Osteocyte (in vitro differentiated cells): ENCODE data around the gene MATK. TPM values are rescaled to one million over a fixed set of nuclear protein-coding genes. Genes with fewer than 3 reads are reported as not detected.

Experiments used
- DNase-seq: peaks from one replicate; pipeline ENCODE4 v3.0.0; 2021; ENCODE audit warnings: mixed read lengths; ENCODE audit not compliant: unreplicated experiment; ENCODE audit errors: extremely low spot score
- H3K27ac Mint-ChIP-seq: one replicate; pipeline ENCODE4 v1.8.0; 2021; ENCODE audit warnings: mild to moderate bottlenecking, mixed read lengths; ENCODE audit not compliant: unreplicated experiment
- H3K27me3 Mint-ChIP-seq: one replicate; pipeline ENCODE4 v1.8.0; 2021; ENCODE audit warnings: mixed read lengths; ENCODE audit not compliant: unreplicated experiment
- H3K36me3 Mint-ChIP-seq: one replicate; pipeline ENCODE4 v1.8.0; 2021; ENCODE audit warnings: mixed read lengths; ENCODE audit not compliant: unreplicated experiment
- H3K4me1 Mint-ChIP-seq: one replicate; pipeline ENCODE4 v1.8.0; 2021; ENCODE audit warnings: mixed read lengths; ENCODE audit not compliant: unreplicated experiment
- H3K4me3 Mint-ChIP-seq: one replicate; pipeline ENCODE4 v1.8.0; 2021; ENCODE audit warnings: mild to moderate bottlenecking, moderate library complexity, mixed read lengths; ENCODE audit not compliant: unreplicated experiment
- H3K9me3 Mint-ChIP-seq: one replicate; pipeline ENCODE4 v1.8.0; 2021; ENCODE audit warnings: mixed read lengths; ENCODE audit not compliant: unreplicated experiment
- total RNA-seq: library from RNA; stranded (reverse); gene quantifications from 2 replicates; pipeline ENCODE4 v1.2.1, GENCODE V29; 2021
- TF ChIP-seq, protein P1 (sequence below): fragments of 200-600 bp; sonication (generic); IDR thresholded peaks from 2 replicates; pipeline ENCODE4 v1.5.0; 2021; ENCODE audit warnings: antibody characterized with exemption, mild to moderate bottlenecking, moderate library complexity

Gene MATK
- total RNA-seq, 1 donor from 2014 or later, result not detected

- no peaks in the 10 kb centered on the region for H3K36me3 Mint-ChIP-seq
- H3K4me1 Mint-ChIP-seq, result peaks cover 2% of the 10 kb centered on the region
- no peak for DNase-seq
- TF ChIP-seq, protein P1, sequence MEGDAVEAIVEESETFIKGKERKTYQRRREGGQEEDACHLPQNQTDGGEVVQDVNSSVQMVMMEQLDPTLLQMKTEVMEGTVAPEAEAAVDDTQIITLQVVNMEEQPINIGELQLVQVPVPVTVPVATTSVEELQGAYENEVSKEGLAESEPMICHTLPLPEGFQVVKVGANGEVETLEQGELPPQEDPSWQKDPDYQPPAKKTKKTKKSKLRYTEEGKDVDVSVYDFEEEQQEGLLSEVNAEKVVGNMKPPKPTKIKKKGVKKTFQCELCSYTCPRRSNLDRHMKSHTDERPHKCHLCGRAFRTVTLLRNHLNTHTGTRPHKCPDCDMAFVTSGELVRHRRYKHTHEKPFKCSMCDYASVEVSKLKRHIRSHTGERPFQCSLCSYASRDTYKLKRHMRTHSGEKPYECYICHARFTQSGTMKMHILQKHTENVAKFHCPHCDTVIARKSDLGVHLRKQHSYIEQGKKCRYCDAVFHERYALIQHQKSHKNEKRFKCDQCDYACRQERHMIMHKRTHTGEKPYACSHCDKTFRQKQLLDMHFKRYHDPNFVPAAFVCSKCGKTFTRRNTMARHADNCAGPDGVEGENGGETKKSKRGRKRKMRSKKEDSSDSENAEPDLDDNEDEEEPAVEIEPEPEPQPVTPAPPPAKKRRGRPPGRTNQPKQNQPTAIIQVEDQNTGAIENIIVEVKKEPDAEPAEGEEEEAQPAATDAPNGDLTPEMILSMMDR, result no peak
- H3K27me3 Mint-ChIP-seq, result peaks cover 24% of the 10 kb centered on the region
- peaks cover 7% of the 10 kb centered on the region for H3K9me3 Mint-ChIP-seq
- no peak overlapping the region for H3K4me3 Mint-ChIP-seq
- no peak overlapping the region for H3K27ac Mint-ChIP-seq
These were observed 10.2 kb upstream of the MATK start for GRCh38 chr19:3796358-3796757.

- TF ChIP-seq, protein P1, result no peak
- Mint-ChIP-seq H3K27me3 (peaks cover 27% of the 10 kb centered on the region), H3K36me3 (no peaks in the 10 kb centered on the region), H3K9me3 (peaks cover 14% of the 10 kb centered on the region), H3K27ac (no peak overlapping the region), H3K4me3 (no peak overlapping the region), H3K4me1 (no peaks in the 10 kb centered on the region)
- DNase-seq, result no peak
These were observed 7.6 kb upstream of the MATK start for GRCh38 chr19:3793799-3794198.

GRCh38 chr19:3792114-3792513 is 5.9 kb upstream of the MATK start:
- Mint-ChIP-seq H3K36me3 (no peaks in the 10 kb centered on the region), H3K4me1 (no peaks in the 10 kb centered on the region), H3K4me3 (no peak overlapping the region), H3K27ac (no peak overlapping the region), H3K27me3 (peaks cover 28% of the 10 kb centered on the region), H3K9me3 (peaks cover 14% of the 10 kb centered on the region)
- TF ChIP-seq, protein P1, result no peak
- no peak for DNase-seq

- TF ChIP-seq, protein P1, result no peak
- H3K27me3 Mint-ChIP-seq, result peaks cover 33% of the 10 kb centered on the region
These were observed 4.8 kb upstream of the MATK start for GRCh38 chr19:3790941-3791340.

GRCh38 chr19:3790209-3790734 is 4.1 kb upstream of the MATK start:
- no peak for DNase-seq
- no peaks in the 10 kb centered on the region for H3K4me1 Mint-ChIP-seq
- H3K27ac Mint-ChIP-seq, result no peak overlapping the region
- H3K4me3 Mint-ChIP-seq, result no peak overlapping the region
- no peaks in the 10 kb centered on the region for H3K36me3 Mint-ChIP-seq
- TF ChIP-seq, protein P1, result no peak
- H3K9me3 Mint-ChIP-seq, result peaks cover 7% of the 10 kb centered on the region
- peaks cover 36% of the 10 kb centered on the region for H3K27me3 Mint-ChIP-seq

More at GRCh38 chr19:3790941-3791340, 4.8 kb upstream of the MATK start:
- Mint-ChIP-seq H3K9me3 (peaks cover 7% of the 10 kb centered on the region), H3K4me1 (no peaks in the 10 kb centered on the region), H3K36me3 (no peaks in the 10 kb centered on the region), H3K4me3 (no peak overlapping the region), H3K27ac (no peak overlapping the region)
- no peak for DNase-seq
